ENCODE data around the gene TTC7B. TPM values are rescaled to one million over a fixed set of nuclear protein-coding genes. Genes with fewer than 3 reads are reported as not detected.

Gene TTC7B
- total RNA-seq, 1 donor from 2014 or later = 10.6 TPM

- DNase-seq (ENCODE audit: low spot score in 2 of 2) (no peak), FAIRE-seq (no peak)
These were observed 134.3 kb downstream of the TTC7B start for GRCh38 chr14:90681929-90682328.

GRCh38 chr14:90678846-90679362 is 137.3 kb downstream of the TTC7B start:
- DNase-seq (ENCODE audit: low spot score in 2 of 2) (no peak), FAIRE-seq (no peak)

GRCh38 chr14:90678420-90678819 is 137.8 kb downstream of the TTC7B start:
- FAIRE-seq (no peak), DNase-seq (ENCODE audit: low spot score in 2 of 2) (no peak)

- DNase-seq (ENCODE audit: low spot score in 2 of 2) = no peak
- no peak for FAIRE-seq
These were observed 138.7 kb downstream of the TTC7B start for GRCh38 chr14:90677484-90678050.

GRCh38 chr14:90676912-90677311 is 139.3 kb downstream of the TTC7B start:
- FAIRE-seq (no peak), DNase-seq (ENCODE audit: low spot score in 2 of 2) (no peak)

- FAIRE-seq = no peak
- DNase-seq (ENCODE audit: low spot score in 2 of 2) = no peak
These were observed 139.9 kb downstream of the TTC7B start for GRCh38 chr14:90676356-90676755.

GRCh38 chr14:90675399-90675798 is 140.8 kb downstream of the TTC7B start:
- FAIRE-seq = no peak

GRCh38 chr14:90674716-90675115 is 141.5 kb downstream of the TTC7B start:
- FAIRE-seq (no peak), DNase-seq (ENCODE audit: low spot score in 2 of 2) (no peak)

More at GRCh38 chr14:90675399-90675798, 140.8 kb downstream of the TTC7B start:
- DNase-seq (ENCODE audit: low spot score in 2 of 2) = no peak

- DNase-seq (ENCODE audit: low spot score in 2 of 2) (no peak), FAIRE-seq (no peak)
These were observed 142.1 kb downstream of the TTC7B start for GRCh38 chr14:90674043-90674670.

GRCh38 chr14:90671382-90672234 is 144.6 kb downstream of the TTC7B start:
- DNase-seq (ENCODE audit: low spot score in 2 of 2) (no peak), FAIRE-seq (no peak)

- DNase-seq (ENCODE audit: low spot score in 2 of 2) = no peak
- no peak for FAIRE-seq
These were observed 146.5 kb downstream of the TTC7B start for GRCh38 chr14:90669731-90670130.

GRCh38 chr14:90666571-90666970 is 149.7 kb downstream of the TTC7B start:
- FAIRE-seq (no peak), DNase-seq (ENCODE audit: low spot score in 2 of 2) (no peak)

- FAIRE-seq = no peak
- no peak for DNase-seq (ENCODE audit: low spot score in 2 of 2)
These were observed 150.8 kb downstream of the TTC7B start for GRCh38 chr14:90665321-90666000.

GRCh38 chr14:90664911-90665310 is 151.3 kb downstream of the TTC7B start:
- FAIRE-seq = no peak

GRCh38 chr14:90663680-90664079 is 152.6 kb downstream of the TTC7B start:
- FAIRE-seq (no peak), DNase-seq (ENCODE audit: low spot score in 2 of 2) (no peak)

More at GRCh38 chr14:90664911-90665310, 151.3 kb downstream of the TTC7B start:
- no peak for DNase-seq (ENCODE audit: low spot score in 2 of 2)

GRCh38 chr14:90663140-90663539 is 153.1 kb downstream of the TTC7B start:
- DNase-seq (ENCODE audit: low spot score in 2 of 2) = no peak
- FAIRE-seq = no peak

GRCh38 chr14:90661866-90662265 is 154.4 kb downstream of the TTC7B start:
- no peak for DNase-seq (ENCODE audit: low spot score in 2 of 2)
- FAIRE-seq = no peak

- FAIRE-seq (no peak), DNase-seq (ENCODE audit: low spot score in 2 of 2) (no peak)
These were observed 155.2 kb downstream of the TTC7B start for GRCh38 chr14:90660865-90661570.

- DNase-seq (ENCODE audit: low spot score in 2 of 2) (no peak), FAIRE-seq (no peak)
These were observed 157.1 kb downstream of the TTC7B start for GRCh38 chr14:90659156-90659555.

GRCh38 chr14:90658541-90658967 is 157.7 kb downstream of the TTC7B start:
- DNase-seq (ENCODE audit: low spot score in 2 of 2) (no peak), FAIRE-seq (no peak)

Data from frontal cortex (tissue), 4 donors.